H1 (cell line): Measurements from ENCODE around the gene AGBL1. TPM values are rescaled to one million over a fixed set of nuclear protein-coding genes. Genes with fewer than 3 reads are reported as not detected.

Experiments used
- CHD7 ChIP-seq: fragments of 300-600 bp; sonication (generic); IDR thresholded peaks from 2 replicates; pipeline ENCODE4 v1.7.1; 2012; ENCODE audit warnings: low read length, moderate library complexity, mild to moderate bottlenecking, inconsistent platforms; ENCODE audit not compliant: insufficient replicate concordance
- polyA plus RNA-seq, 7 experiments: library from polyadenylated mRNA; depleted of rRNA in 3 of 7; stranded (reverse) in 5 of 7; unstranded in 2 of 7; fragments of >200 nt in 5 of 7; fragments of 200-250 nt in 2 of 7; gene quantifications; 1 replicate in 5 of 7; 2 replicates in 1 of 7; 4 replicates in 1 of 7; pipeline versions ENCODE4 v1.2.1 to v1.2.3, GENCODE V29; 2011 to 2013; ENCODE audit warnings: missing spikeins in 2 of 7, mixed read lengths in 2 of 7
- total RNA-seq: library from RNA; stranded (reverse); fragmentation: NEBNext Ultra II Directional; extraction: Animal tissue kit (Norgen Biotek cat#: 25700); gene quantifications from 2 replicates; pipeline ENCODE4 v1.2.1, GENCODE V29; 2021

The AGBL1 gene
- total and polyA plus RNA-seq, 2 of the 8 experiments (the other 6 are each of a cell fraction or from before 2014, with no cell fraction given), result not detected

GRCh38 chr15:86154705-86155104 lies 75.0 kb downstream of the AGBL1 start (continued):
- no peak for TF ChIP-seq CHD7
